ENCODE measurements around the gene SKAP1. TPM values are rescaled to one million over a fixed set of nuclear protein-coding genes. Genes with fewer than 3 reads are reported as not detected.

The SKAP1 gene
- total RNA-seq, 4 donors from 2014 or later = 1.1 to 1.7 (median 1.2) TPM

GRCh38 chr17:48244121-48244711 lies 185.8 kb downstream of the SKAP1 start:
- intact Hi-C loops (cut with DNase I) = no loop called here
- Histone ChIP-seq H3K4me1 (peaks cover 23 to 26% (median 24%) of the 10 kb centered on the region in 4 donors), H3K27ac (replicated peaks in 1 of 4) (no peak overlapping the region), H3K36me3 (no peaks in the 10 kb centered on the region), H3K4me3 (no peak overlapping the region), H3K9me3 (no peaks in the 10 kb centered on the region), H3K27me3 (peaks cover 0 to 16% (median 2%) of the 10 kb centered on the region in 4 donors)
- no peak for TF ChIP-seq CTCF (IDR thresholded peaks at IDR 0.05)
- DNase-seq (ENCODE audit: extremely low spot score) = no peak
- WGBS = 50% methylated on average over 3 of the region's 3 CpGs

GRCh38 chr17:48241770-48242497 lies 188.1 kb downstream of the SKAP1 start:
- Histone ChIP-seq H3K4me1 (peaks cover 23 to 26% (median 24%) of the 10 kb centered on the region in 4 donors), H3K36me3 (no peaks in the 10 kb centered on the region), H3K27me3 (peaks cover 0 to 14% (median 2%) of the 10 kb centered on the region in 4 donors), H3K9me3 (no peaks in the 10 kb centered on the region), H3K4me3 (no peak overlapping the region), H3K27ac (replicated peaks in 1 of 4) (no peak overlapping the region)
- TF ChIP-seq POLR2AphosphoS5 (IDR thresholded peaks at IDR 0.05) = no peak
- TF ChIP-seq CTCF (IDR thresholded peaks at IDR 0.05) = no peak
- no peak for TF ChIP-seq EP300 (IDR thresholded peaks at IDR 0.05)
- no peak for TF ChIP-seq POLR2A (IDR thresholded peaks at IDR 0.05; ENCODE audit: low read depth)
- DNase-seq (ENCODE audit: extremely low spot score) = no peak
- intact Hi-C loops (cut with DNase I) = no loop called here
- 69% methylated on average over 7 of the region's 7 CpGs for WGBS

- DNase-seq (ENCODE audit: extremely low spot score) = no peak
- Histone ChIP-seq H3K27ac (replicated peaks in 1 of 4) (peak overlapping the region in 2 of 4 donors; percentile 2 to 37), H3K4me3 (no peak overlapping the region), H3K4me1 (peaks cover 23 to 26% (median 24%) of the 10 kb centered on the region in 4 donors), H3K9me3 (no peaks in the 10 kb centered on the region), H3K27me3 (peaks cover 0 to 13% (median 2%) of the 10 kb centered on the region in 4 donors), H3K36me3 (no peaks in the 10 kb centered on the region)
- WGBS = 10% methylated on average over 1 of the region's 1 CpG
- TF ChIP-seq EP300 (IDR thresholded peaks at IDR 0.05) (no peak), POLR2A (IDR thresholded peaks at IDR 0.05; ENCODE audit: low read depth) (no peak), CTCF (IDR thresholded peaks at IDR 0.05) (no peak), POLR2AphosphoS5 (IDR thresholded peaks at IDR 0.05) (no peak)
- intact Hi-C loops (cut with DNase I) = no loop called here
These were observed 188.9 kb downstream of the SKAP1 start for GRCh38 chr17:48241131-48241591.

- H3K27ac ChIP-seq (replicated peaks in 1 of 4) = peak overlapping the region in 2 of 4 donors; percentile 2 to 37
- TF ChIP-seq CTCF (IDR thresholded peaks at IDR 0.05) (no peak), POLR2AphosphoS5 (IDR thresholded peaks at IDR 0.05) (no peak), POLR2A (IDR thresholded peaks at IDR 0.05; ENCODE audit: low read depth) (no peak), EP300 (IDR thresholded peaks at IDR 0.05) (no peak)
- no peaks in the 10 kb centered on the region for H3K36me3 ChIP-seq
- WGBS = 41% methylated on average over 2 of the region's 2 CpGs
- no peak for DNase-seq (ENCODE audit: extremely low spot score)
- H3K9me3 ChIP-seq = no peaks in the 10 kb centered on the region
- intact Hi-C loops (cut with DNase I) = no loop called here
- peaks cover 0 to 8% (median 2%) of the 10 kb centered on the region in 4 donors for H3K27me3 ChIP-seq
- peaks cover 23 to 26% (median 24%) of the 10 kb centered on the region in 4 donors for H3K4me1 ChIP-seq
- no peak overlapping the region for H3K4me3 ChIP-seq
These were observed 189.4 kb downstream of the SKAP1 start for GRCh38 chr17:48240562-48241130.

All from esophagus muscularis mucosa (tissue), 4 donors.